AG04450 (cell line): ENCODE data around the gene DIP2C. TPM values are rescaled to one million over a fixed set of nuclear protein-coding genes. Genes with fewer than 3 reads are reported as not detected.

Experiments used
- CTCF ChIA-PET: fragments of 300-600, 350-600 bp; formaldehyde crosslinking; extraction: SDS; loops from one replicate; lab custom pipeline; 2022; ENCODE audit warnings: antibody characterized with exemption, inconsistent platforms; lab: Charles Lee
- POLR2A ChIA-PET: fragments of 350-600 bp; formaldehyde crosslinking; extraction: SDS; loops from one replicate; lab custom pipeline; 2021; ENCODE audit warnings: antibody characterized with exemption, inconsistent platforms; lab: Yijun Ruan, JAX
- DNase-seq: peaks from one replicate; pipeline ENCODE4 v3.0.0-alpha.2; 2011; ENCODE audit warnings: low read depth, low spot score
- H3K27ac ChIP-seq: one replicate; pipeline ENCODE4 v1.5.1; 2012; ENCODE audit warnings: low read depth, low read length, control low read depth
- H3K27me3 ChIP-seq: one replicate; pipeline ENCODE4 v1.6.0; 2012; ENCODE audit warnings: low read length; ENCODE audit not compliant: control insufficient read depth, insufficient read depth
- H3K4me3 ChIP-seq: 2 replicates; pipeline ENCODE4 v1.5.1; 2011; ENCODE audit warnings: mild to moderate bottlenecking, low read depth, low read length, control low read depth
- H3K9me3 ChIP-seq: 2 replicates; pipeline ENCODE4 v1.5.1; 2012; ENCODE audit warnings: low read length; ENCODE audit not compliant: control insufficient read depth, insufficient read depth
- polyA plus RNA-seq: library from polyadenylated mRNA; depleted of rRNA; stranded (reverse); fragments of >200 nt; gene quantifications from 2 replicates; pipeline ENCODE4 v1.2.3, GENCODE V29; 2011
- TF ChIP-seq, protein P1 (sequence below): IDR thresholded peaks from 2 replicates; pipeline ENCODE4 v1.5.1; 2011; ENCODE audit warnings: low read depth, low read length, control low read depth, inconsistent platforms

Gene DIP2C
- polyA plus RNA-seq, 1 experiment, result 9.6 TPM

DNA sequence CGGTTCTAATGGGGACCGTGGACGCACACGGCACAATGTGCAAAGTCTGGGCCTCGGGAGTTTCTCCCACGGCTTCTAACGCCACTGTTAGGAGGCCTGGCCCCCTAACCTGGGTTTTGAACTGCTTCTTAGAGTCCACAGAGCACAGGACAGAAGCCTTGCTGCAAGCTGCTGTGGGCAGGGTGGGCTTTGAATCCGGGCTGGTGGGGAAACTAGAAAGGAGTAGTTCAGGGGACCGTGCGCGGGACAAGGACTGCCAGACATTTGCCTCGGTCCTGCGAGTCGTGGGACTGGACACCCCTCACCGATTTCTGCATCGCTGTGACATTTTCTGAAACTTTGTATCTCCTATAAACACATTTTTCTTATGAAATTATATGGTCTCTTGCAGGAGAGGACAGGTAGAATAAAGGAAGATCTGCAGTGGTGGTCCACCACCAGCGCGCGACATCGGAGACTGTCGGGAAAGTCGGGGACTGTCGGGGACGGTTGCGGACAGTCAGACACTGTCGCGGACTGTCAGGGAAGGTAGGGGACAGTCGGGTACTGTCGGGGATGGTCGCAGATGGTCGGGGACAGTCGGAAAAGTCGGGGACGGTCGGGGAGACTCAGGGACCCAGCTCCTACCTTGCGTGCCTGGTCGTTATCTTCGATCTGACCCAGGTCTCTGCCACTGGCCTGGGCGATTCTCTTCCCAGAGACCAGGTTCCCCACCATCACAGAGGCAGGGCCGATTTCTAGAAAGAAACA lies 332.1 kb downstream of the DIP2C start:
- Histone ChIP-seq H3K4me3 (no peak overlapping the region), H3K27me3 (no peaks in the 10 kb centered on the region), H3K9me3 (no peaks in the 10 kb centered on the region; the same call in 1 of the 2 replicates), H3K27ac (no peak overlapping the region)
- ChIA-PET CTCF (no interaction called here), POLR2A (no interaction called here)
- TF ChIP-seq, protein P1, sequence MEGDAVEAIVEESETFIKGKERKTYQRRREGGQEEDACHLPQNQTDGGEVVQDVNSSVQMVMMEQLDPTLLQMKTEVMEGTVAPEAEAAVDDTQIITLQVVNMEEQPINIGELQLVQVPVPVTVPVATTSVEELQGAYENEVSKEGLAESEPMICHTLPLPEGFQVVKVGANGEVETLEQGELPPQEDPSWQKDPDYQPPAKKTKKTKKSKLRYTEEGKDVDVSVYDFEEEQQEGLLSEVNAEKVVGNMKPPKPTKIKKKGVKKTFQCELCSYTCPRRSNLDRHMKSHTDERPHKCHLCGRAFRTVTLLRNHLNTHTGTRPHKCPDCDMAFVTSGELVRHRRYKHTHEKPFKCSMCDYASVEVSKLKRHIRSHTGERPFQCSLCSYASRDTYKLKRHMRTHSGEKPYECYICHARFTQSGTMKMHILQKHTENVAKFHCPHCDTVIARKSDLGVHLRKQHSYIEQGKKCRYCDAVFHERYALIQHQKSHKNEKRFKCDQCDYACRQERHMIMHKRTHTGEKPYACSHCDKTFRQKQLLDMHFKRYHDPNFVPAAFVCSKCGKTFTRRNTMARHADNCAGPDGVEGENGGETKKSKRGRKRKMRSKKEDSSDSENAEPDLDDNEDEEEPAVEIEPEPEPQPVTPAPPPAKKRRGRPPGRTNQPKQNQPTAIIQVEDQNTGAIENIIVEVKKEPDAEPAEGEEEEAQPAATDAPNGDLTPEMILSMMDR, result no peak
- no peak for DNase-seq

DNA sequence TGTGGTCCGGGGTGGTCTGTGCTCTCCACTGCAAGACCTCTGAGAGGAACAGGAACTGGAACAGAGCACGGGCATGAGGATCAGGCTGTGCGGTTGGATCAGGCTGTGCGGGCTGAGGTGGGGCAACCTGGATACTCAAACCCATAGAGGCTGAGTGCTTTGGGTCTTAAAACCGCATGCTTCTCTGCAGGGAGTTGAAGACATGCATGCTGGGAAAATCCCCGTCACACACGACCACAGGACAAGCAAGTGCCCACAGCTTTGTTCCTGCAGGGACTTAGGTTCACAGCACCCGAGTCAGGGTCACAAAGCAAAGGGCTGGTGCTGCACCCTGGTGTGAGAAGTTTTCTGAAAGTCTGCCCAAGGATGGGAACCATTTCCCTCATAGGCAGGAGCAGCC lies 333.0 kb downstream of the DIP2C start:
- no peaks in the 10 kb centered on the region for H3K27me3 ChIP-seq
- CTCF ChIA-PET, result no interaction called here
- H3K4me3 ChIP-seq, result no peak overlapping the region
- POLR2A ChIA-PET, result no interaction called here
- no peak overlapping the region for H3K27ac ChIP-seq
- H3K9me3 ChIP-seq, result no peaks in the 10 kb centered on the region; the same call in 1 of the 2 replicates
- TF ChIP-seq, protein P1, result no peak
- DNase-seq, result no peak

DNA sequence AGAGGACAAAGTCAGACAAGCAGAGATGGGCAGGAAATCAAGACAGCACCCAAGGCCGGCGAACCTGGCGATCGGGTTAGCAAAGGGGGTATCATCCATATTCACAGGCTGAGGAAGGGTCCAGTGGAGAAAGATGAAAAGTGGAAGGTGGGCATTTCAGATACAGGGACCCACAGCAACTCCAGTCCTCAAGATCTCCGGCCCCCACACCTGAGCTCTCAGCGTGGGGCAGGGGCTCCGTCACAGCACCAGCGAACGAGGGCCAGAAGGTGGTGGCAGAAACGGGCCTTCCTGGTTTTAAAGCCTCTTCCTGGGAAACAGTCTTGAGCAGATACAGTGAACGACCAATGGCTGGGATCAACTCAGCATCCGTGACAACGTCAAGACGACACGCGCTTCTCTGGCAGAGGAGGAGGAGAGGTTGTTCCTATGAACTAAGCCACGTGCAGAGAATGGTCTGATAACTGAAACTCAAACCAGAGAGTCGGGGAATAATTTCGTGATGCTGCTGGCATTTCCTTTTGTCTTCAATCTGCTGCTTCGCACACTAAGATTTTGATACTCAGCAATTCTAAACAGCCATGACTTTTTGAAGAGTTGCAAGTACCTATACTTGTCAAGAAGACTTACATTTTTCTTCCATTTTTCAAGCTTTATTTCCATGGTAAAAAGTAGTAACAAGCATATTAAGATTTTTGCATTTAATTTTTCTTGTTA lies 334.4 kb downstream of the DIP2C start:
- TF ChIP-seq, protein P1, result no peak
- Histone ChIP-seq H3K27me3 (no peaks in the 10 kb centered on the region), H3K27ac (no peak overlapping the region), H3K4me3 (no peak overlapping the region), H3K9me3 (no peaks in the 10 kb centered on the region; the same call in 1 of the 2 replicates)
- CTCF ChIA-PET, result no interaction called here
- POLR2A ChIA-PET, result no interaction called here
- DNase-seq, result no peak

DNA sequence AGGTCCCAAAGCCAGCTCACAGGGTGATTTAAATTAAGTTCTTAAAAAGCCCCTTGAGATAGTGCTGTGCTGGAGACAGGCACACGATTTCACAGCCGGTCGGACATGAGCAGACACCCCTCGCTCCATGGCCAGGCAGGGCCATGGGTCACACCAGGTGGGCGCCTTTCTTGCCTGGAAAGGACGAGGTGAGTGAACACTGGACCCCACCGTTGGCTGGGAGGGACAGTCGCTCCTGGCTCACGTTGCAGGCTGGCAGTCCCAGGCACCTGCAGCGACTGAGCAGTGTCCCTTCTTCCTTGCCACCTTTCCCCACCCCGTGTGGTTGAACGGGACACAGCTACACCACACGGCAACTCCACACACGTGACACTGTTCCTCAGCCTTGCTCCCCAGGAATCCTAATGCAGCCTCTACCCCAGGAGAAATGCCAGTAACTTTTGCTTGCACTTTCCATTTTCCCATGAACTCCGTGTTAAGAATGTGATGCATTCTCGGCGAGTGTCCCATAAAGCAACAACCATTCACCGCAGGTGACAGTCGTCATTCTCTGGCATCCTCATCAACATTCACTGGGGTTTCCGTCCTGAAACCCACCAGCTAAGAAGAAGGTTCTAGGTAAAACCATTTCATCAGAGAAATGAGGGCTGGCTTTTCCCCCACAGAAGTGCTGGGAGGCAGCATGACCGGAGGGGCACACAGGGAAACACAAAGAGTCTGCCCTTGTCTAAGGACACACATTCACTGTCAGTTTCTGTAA lies 336.8 kb downstream of the DIP2C start:
- ChIA-PET CTCF (no interaction called here), POLR2A (no interaction called here)
- Histone ChIP-seq H3K27ac (no peak overlapping the region), H3K27me3 (no peaks in the 10 kb centered on the region), H3K9me3 (peaks cover 14% of the 10 kb centered on the region), H3K4me3 (no peak overlapping the region)
- TF ChIP-seq, protein P1, result no peak
- DNase-seq, result no peak
